Endothelial cell (in vitro differentiated cells): ENCODE data around the gene BHMT. TPM values are rescaled to one million over a fixed set of nuclear protein-coding genes. Genes with fewer than 3 reads are reported as not detected.
"Not testable (repeated sequence)": the region's sequence is repeated elsewhere in the genome, so short reads cannot be mapped to it uniquely, and the experiment has no call there.

ENCODE experiments used
- DNase-seq: peaks from one replicate; pipeline ENCODE4 v3.0.0; 2021; ENCODE audit warnings: low spot score
- H3K27ac Mint-ChIP-seq: one replicate; pipeline ENCODE4 v1.8.0; 2021; ENCODE audit warnings: mixed read lengths, inconsistent platforms; ENCODE audit not compliant: unreplicated experiment
- H3K27me3 Mint-ChIP-seq: one replicate; pipeline ENCODE4 v1.8.0; 2021; ENCODE audit warnings: mild to moderate bottlenecking, moderate library complexity, mixed read lengths, inconsistent platforms; ENCODE audit not compliant: unreplicated experiment
- H3K36me3 Mint-ChIP-seq: one replicate; pipeline ENCODE4 v1.8.0; 2021; ENCODE audit warnings: mild to moderate bottlenecking, low read depth, mixed read lengths, inconsistent platforms; ENCODE audit not compliant: unreplicated experiment
- H3K4me1 Mint-ChIP-seq: one replicate; pipeline ENCODE4 v1.8.0; 2021; ENCODE audit warnings: mild to moderate bottlenecking, mixed read lengths, inconsistent platforms; ENCODE audit not compliant: unreplicated experiment
- H3K4me3 Mint-ChIP-seq: one replicate; pipeline ENCODE4 v1.8.0; 2021; ENCODE audit warnings: mild to moderate bottlenecking, mixed read lengths, inconsistent platforms; ENCODE audit not compliant: unreplicated experiment
- H3K9me3 Mint-ChIP-seq: one replicate; pipeline ENCODE4 v1.8.0; 2021; ENCODE audit warnings: mixed read lengths, inconsistent platforms; ENCODE audit not compliant: unreplicated experiment
- CTCF ChIP-seq: fragments of 200-600 bp; sonication (generic); IDR thresholded peaks from one replicate; pipeline ENCODE4 v1.5.0; 2021; ENCODE audit warnings: antibody characterized with exemption; ENCODE audit not compliant: unreplicated experiment
- total RNA-seq: library from RNA; stranded (reverse); fragmentation: NEBNext Ultra II Directional; extraction: Animal tissue kit (Norgen Biotek cat#: 25700); gene quantifications from one replicate; pipeline ENCODE4 v1.2.1, GENCODE V29; 2021; ENCODE audit not compliant: unreplicated experiment

BHMT gene
- total RNA-seq, 1 donor from 2014 or later, result not detected

GRCh38 chr5:79151942-79152671 is 40.5 kb downstream of the BHMT start:
- H3K27me3 Mint-ChIP-seq, result no peaks in the 10 kb centered on the region
- TF ChIP-seq CTCF, result no peak
- no peaks in the 10 kb centered on the region for H3K36me3 Mint-ChIP-seq
- H3K4me3 Mint-ChIP-seq, result no peak overlapping the region
- no peaks in the 10 kb centered on the region for H3K9me3 Mint-ChIP-seq
- H3K27ac Mint-ChIP-seq, result no peak overlapping the region
- peaks cover 7% of the 10 kb centered on the region for H3K4me1 Mint-ChIP-seq
- DNase-seq, result no peak

GRCh38 chr5:79157305-79157704 is 45.7 kb downstream of the BHMT start:
- DNase-seq, result no peak
- H3K27ac Mint-ChIP-seq, result no peak overlapping the region
- no peaks in the 10 kb centered on the region for H3K36me3 Mint-ChIP-seq
- H3K4me3 Mint-ChIP-seq, result no peak overlapping the region
- no peaks in the 10 kb centered on the region for H3K9me3 Mint-ChIP-seq
- H3K27me3 Mint-ChIP-seq, result no peaks in the 10 kb centered on the region
- peaks cover 7% of the 10 kb centered on the region for H3K4me1 Mint-ChIP-seq
- TF ChIP-seq CTCF, result no peak

GRCh38 chr5:79161647-79162046 is 50.0 kb downstream of the BHMT start:
- H3K4me3 Mint-ChIP-seq, H3K27ac Mint-ChIP-seq, H3K9me3 Mint-ChIP-seq, DNase-seq, H3K36me3 Mint-ChIP-seq, H3K27me3 Mint-ChIP-seq, H3K4me1 Mint-ChIP-seq: not testable (repeated sequence)

GRCh38 chr5:79168031-79168430 is 56.4 kb downstream of the BHMT start:
- TF ChIP-seq CTCF, result no peak
- Mint-ChIP-seq H3K4me3 (no peak overlapping the region), H3K4me1 (peaks cover 3% of the 10 kb centered on the region), H3K9me3 (no peaks in the 10 kb centered on the region), H3K27me3 (no peaks in the 10 kb centered on the region), H3K36me3 (no peaks in the 10 kb centered on the region), H3K27ac (no peak overlapping the region)
- DNase-seq, result no peak

- Mint-ChIP-seq H3K9me3 (no peaks in the 10 kb centered on the region), H3K4me3 (no peak overlapping the region), H3K27ac (no peak overlapping the region), H3K36me3 (no peaks in the 10 kb centered on the region), H3K27me3 (no peaks in the 10 kb centered on the region), H3K4me1 (peaks cover 3% of the 10 kb centered on the region)
- TF ChIP-seq CTCF, result no peak
- no peak for DNase-seq
Observed at GRCh38 chr5:79170661-79171060, 59.1 kb downstream of the BHMT start.
